Spleen (tissue), 11 donors: ENCODE measurements around the gene EPHB3. TPM values are rescaled to one million over a fixed set of nuclear protein-coding genes. Genes with fewer than 3 reads are reported as not detected.
"Not testable (repeated sequence)": the region's sequence is repeated elsewhere in the genome, so short reads cannot be mapped to it uniquely, and the experiment has no call there.

Experiments
- DNase-seq: peaks from one replicate; pipeline ENCODE4 v3.0.0-alpha.2; 2020
- H3K27ac ChIP-seq, 8 donors: fragments of 200-600 bp; sonication (generic) in 7 of 8; 1 replicate in 4 of 8; 2 replicates in 4 of 8; pipeline versions ENCODE4 v1.5.0 to v1.8.0; 2016 to 2021; ENCODE audit warnings: inconsistent platforms in 4 of 8, mild to moderate bottlenecking in 4 of 8, moderate library complexity in 1 of 8
- H3K27me3 ChIP-seq, 7 donors: fragments of 200-600 bp; sonication (generic) in 6 of 7; replicated peaks in 1 of 7; 1 replicate in 4 of 7; 2 replicates in 3 of 7; pipeline versions ENCODE4 v1.5.0 to v1.8.0; 2016 to 2021; ENCODE audit warnings: inconsistent platforms in 3 of 7, mild to moderate bottlenecking in 1 of 7
- H3K36me3 ChIP-seq, 6 donors: fragments of 200-600 bp; sonication (generic) in 5 of 6; 1 replicate in 4 of 6; 2 replicates in 2 of 6; pipeline versions ENCODE4 v1.5.0 to v1.8.0; 2016 to 2021; ENCODE audit warnings: inconsistent platforms in 2 of 6
- H3K4me1 ChIP-seq, 6 donors: fragments of 200-600 bp; sonication (generic) in 5 of 6; 1 replicate in 3 of 6; 2 replicates in 3 of 6; pipeline versions ENCODE4 v1.5.0 to v1.8.0; 2016 to 2021; ENCODE audit warnings: inconsistent platforms in 3 of 6
- H3K4me3 ChIP-seq, 8 donors: fragments of 200-600 bp; sonication (generic) in 7 of 8; 1 replicate in 4 of 8; 2 replicates in 4 of 8; pipeline versions ENCODE4 v1.5.0 to v1.8.0; 2016 to 2021; ENCODE audit warnings: inconsistent platforms in 4 of 8, mild to moderate bottlenecking in 4 of 8, moderate library complexity in 2 of 8
- H3K9me3 ChIP-seq, 8 donors: fragments of 200-600 bp; sonication (generic) in 7 of 8; 1 replicate in 4 of 8; 2 replicates in 4 of 8; pipeline versions ENCODE4 v1.5.0 to v1.8.0; 2016 to 2021; ENCODE audit warnings: inconsistent platforms in 4 of 8
- POLR2A ChIP-seq, 3 donors: fragments of 450-650 bp; IDR thresholded peaks; one replicate each; pipeline ENCODE4 v1.5.1; 2017; ENCODE audit warnings: antibody characterized with exemption in 3 of 3, mild to moderate bottlenecking in 1 of 3
- POLR2AphosphoS5 ChIP-seq, 3 donors: sonication (generic); formaldehyde crosslinking; IDR thresholded peaks; one replicate each; pipeline ENCODE4 v1.5.1; 2017; ENCODE audit warnings: antibody characterized with exemption in 3 of 3
- WGBS, 5 donors: extraction: QIAGEN DNeasy Blood & Tissue Kit in 3 of 5; methylation state at CpG; one replicate each; pipeline versions ENCODE4 v1.1.5 to v1.1.7; 2013 to 2018; 5-methylcytosine and 5-hydroxymethylcytosine counted together
- intact Hi-C: fragments of 100-400 bp; cut with DNase I; formaldehyde crosslinking; loops from one replicate; pipeline ENCODE4 v1.15.0; 2023; ENCODE audit warnings: low total_unique reads
- polyA plus RNA-seq, 3 donors: library from polyadenylated mRNA; stranded (reverse); fragments of 200-250 nt; gene quantifications; one replicate each; pipeline ENCODE4 v1.2.1, GENCODE V29; 2013
- total RNA-seq, 7 donors: library from RNA; depleted of rRNA in 3 of 7; stranded (reverse); fragments of >200 nt in 3 of 7; fragmentation: NEBNext Ultra II Directional in 4 of 7; extraction: Animal tissue kit (Norgen Biotek cat#: 25700) in 4 of 7; gene quantifications; one replicate each; pipeline versions ENCODE4 v1.1.0 to v1.2.1, GENCODE V29; 2016 to 2021
- TF ChIP-seq, protein P1 (sequence below), 11 experiments: fragments of 200-600 bp in 7 of 11; fragments of 450-650 bp in 4 of 11; sonication (generic) in 4 of 11; IDR thresholded peaks in 8 of 11; conservative IDR thresholded peaks in 3 of 11; 1 replicate in 7 of 11; 2 replicates in 4 of 11; pipeline versions ENCODE4 v1.4.0 to v1.8.0; 2016 to 2021; ENCODE audit warnings: antibody characterized with exemption in 11 of 11, inconsistent platforms in 4 of 11, mild to moderate bottlenecking in 1 of 11
- donor health status: healthy with polysubstance abuse.
- donor health status: DM: no; HTN: no; CAD: no; lungs with moderate emphysema.
- donor health status: DM: no; HTN: no; CAD: no.
- donor health status: Bipolar disorder and iron deficiency.
- donor health status: healthy.
- donor health status: DM: no; HTN: no; CAD: no.
- donor health status: DM: yes; HTN: yes; CAD: no.

EPHB3 gene
- total and polyA plus RNA-seq, 10 donors: 0.23 to 2.3 (median 0.88) TPM

- Histone ChIP-seq H3K36me3 (no peaks in the 10 kb centered on the region), H3K9me3 (no peaks in the 10 kb centered on the region), H3K4me1 (peaks cover 6 to 23% (median 16%) of the 10 kb centered on the region in 6 donors), H3K27me3 (peaks cover 0 to 12% (median 0%) of the 10 kb centered on the region in 7 donors), H3K4me3 (no peak overlapping the region), H3K27ac (no peak overlapping the region)
- no peak for DNase-seq
- intact Hi-C loops: no loop called here
- 54 to 67% (median 61%) methylated on average over 5 to 7 of the region's 7 CpGs for WGBS, 5 donors
- no peak for TF ChIP-seq POLR2AphosphoS5 (IDR thresholded peaks at IDR 0.05)
These were observed 57.2 kb downstream of the EPHB3 start for GRCh38 chr3:184618811-184619210.

DNA sequence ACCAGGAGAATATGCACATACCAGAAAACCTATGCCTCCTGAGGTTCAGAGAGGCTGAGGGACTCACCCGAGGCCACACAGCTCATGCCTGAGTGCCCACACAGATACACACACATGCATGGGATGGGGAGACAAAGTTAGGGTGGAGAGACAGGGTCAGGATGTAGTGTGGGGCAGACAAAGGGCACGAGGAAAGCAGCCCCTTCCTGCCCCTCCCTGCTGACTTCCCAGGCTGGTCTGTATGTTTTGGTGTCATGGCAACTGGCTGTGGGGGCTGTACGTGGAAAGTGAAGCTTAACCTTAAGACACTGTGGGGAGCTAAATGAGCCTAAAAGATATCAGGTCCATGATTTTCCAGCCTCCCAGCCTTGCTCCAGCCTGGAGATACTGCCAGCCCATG lies 57.8 kb downstream of the EPHB3 start:
- H3K27ac ChIP-seq: no peak overlapping the region
- peaks cover 6 to 23% (median 16%) of the 10 kb centered on the region in 6 donors for H3K4me1 ChIP-seq
- no peak overlapping the region for H3K4me3 ChIP-seq
- DNase-seq: no peak
- 5 to 14% (median 9%) methylated on average over 2 to 3 of the region's 3 CpGs for WGBS, 5 donors
- H3K36me3 ChIP-seq: no peaks in the 10 kb centered on the region
- no peak for TF ChIP-seq POLR2AphosphoS5 (IDR thresholded peaks at IDR 0.05)
- TF ChIP-seq POLR2A (IDR thresholded peaks at IDR 0.05): no peak
- TF ChIP-seq, protein P1, sequence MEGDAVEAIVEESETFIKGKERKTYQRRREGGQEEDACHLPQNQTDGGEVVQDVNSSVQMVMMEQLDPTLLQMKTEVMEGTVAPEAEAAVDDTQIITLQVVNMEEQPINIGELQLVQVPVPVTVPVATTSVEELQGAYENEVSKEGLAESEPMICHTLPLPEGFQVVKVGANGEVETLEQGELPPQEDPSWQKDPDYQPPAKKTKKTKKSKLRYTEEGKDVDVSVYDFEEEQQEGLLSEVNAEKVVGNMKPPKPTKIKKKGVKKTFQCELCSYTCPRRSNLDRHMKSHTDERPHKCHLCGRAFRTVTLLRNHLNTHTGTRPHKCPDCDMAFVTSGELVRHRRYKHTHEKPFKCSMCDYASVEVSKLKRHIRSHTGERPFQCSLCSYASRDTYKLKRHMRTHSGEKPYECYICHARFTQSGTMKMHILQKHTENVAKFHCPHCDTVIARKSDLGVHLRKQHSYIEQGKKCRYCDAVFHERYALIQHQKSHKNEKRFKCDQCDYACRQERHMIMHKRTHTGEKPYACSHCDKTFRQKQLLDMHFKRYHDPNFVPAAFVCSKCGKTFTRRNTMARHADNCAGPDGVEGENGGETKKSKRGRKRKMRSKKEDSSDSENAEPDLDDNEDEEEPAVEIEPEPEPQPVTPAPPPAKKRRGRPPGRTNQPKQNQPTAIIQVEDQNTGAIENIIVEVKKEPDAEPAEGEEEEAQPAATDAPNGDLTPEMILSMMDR (IDR thresholded peaks at IDR 0.05 in 8 of 11, conservative IDR thresholded peaks at IDR 0.05 in 3 of 11): no peak
- H3K27me3 ChIP-seq: peaks cover 0 to 6% (median 0%) of the 10 kb centered on the region in 7 donors
- intact Hi-C loops: no loop called here
- no peaks in the 10 kb centered on the region for H3K9me3 ChIP-seq

DNA sequence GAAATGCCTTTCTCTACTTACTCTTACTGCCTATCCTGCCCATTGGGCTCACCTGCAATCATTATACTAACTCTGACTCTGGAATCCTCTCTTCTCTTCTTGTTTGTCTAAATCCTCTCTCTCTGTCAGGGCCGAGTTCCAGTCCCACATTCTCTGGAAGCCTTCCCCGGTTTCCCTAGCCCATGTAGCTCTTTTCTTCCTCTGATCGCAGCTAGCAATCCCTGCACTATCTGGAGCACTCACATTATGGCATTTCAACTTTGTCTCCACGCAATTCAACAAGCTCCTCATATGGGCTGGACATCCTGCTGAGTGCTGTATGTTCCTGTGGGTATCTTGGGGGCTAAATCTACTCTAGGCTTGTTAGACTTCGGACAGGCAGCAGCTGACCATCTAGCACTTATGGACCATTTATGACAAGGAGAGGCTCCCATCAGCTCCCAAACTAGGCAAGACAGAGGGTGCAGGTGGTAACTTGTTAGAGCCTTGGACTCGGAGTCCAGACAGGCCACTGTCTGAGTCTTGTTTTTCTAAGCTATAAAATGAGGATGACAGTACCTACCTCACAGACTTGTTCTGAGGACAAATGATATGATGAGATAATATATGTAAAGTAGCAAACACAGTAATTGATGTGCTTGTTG lies 58.3 kb downstream of the EPHB3 start:
- intact Hi-C loops: no loop called here
- Histone ChIP-seq H3K36me3 (no peaks in the 10 kb centered on the region), H3K4me3 (no peak overlapping the region), H3K27ac (no peak overlapping the region), H3K9me3 (no peaks in the 10 kb centered on the region), H3K4me1 (peaks cover 6 to 23% (median 16%) of the 10 kb centered on the region in 6 donors), H3K27me3 (peaks cover 0 to 6% (median 0%) of the 10 kb centered on the region in 7 donors)
- 69 to 86% (median 76%) methylated on average over 6 of the region's 6 CpGs for WGBS, 5 donors
- no peak for TF ChIP-seq POLR2A (IDR thresholded peaks at IDR 0.05)
- TF ChIP-seq, protein P1 (IDR thresholded peaks at IDR 0.05 in 8 of 11, conservative IDR thresholded peaks at IDR 0.05 in 3 of 11): no peak
- DNase-seq: no peak

- Histone ChIP-seq H3K27me3 (peaks cover 0 to 6% (median 0%) of the 10 kb centered on the region in 7 donors), H3K27ac (no peak overlapping the region), H3K4me3 (no peak overlapping the region), H3K9me3 (no peaks in the 10 kb centered on the region), H3K36me3 (no peaks in the 10 kb centered on the region), H3K4me1 (peaks cover 6 to 23% (median 16%) of the 10 kb centered on the region in 6 donors)
- 59 to 82% (median 67%) methylated on average over 7 of the region's 7 CpGs for WGBS, 5 donors
- TF ChIP-seq POLR2A (IDR thresholded peaks at IDR 0.05) (no peak), POLR2AphosphoS5 (IDR thresholded peaks at IDR 0.05) (no peak)
- TF ChIP-seq, protein P1 (IDR thresholded peaks at IDR 0.05 in 8 of 11, conservative IDR thresholded peaks at IDR 0.05 in 3 of 11): no peak
- no peak for DNase-seq
- intact Hi-C loops: no loop called here
These were observed 59.0 kb downstream of the EPHB3 start for GRCh38 chr3:184620475-184621119.

DNA sequence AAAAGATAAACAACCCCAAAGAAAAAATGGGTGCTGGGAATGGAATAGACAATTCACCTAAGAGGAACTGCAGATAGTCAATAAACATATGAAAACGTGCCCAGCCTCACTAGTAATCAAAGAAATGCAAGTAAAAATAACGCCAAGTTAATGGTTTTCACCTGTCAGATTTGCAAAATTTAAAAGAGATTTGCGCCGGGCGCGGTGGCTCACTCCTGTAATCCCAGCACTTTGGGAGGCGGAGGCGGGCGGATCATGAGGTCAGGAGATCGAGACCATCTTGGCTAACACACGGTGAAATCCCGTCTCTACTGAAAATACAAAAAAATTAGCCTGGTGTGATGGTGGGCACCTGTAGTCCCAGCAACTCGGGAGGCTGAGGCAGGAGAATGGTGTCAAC lies 60.6 kb downstream of the EPHB3 start:
- 90 to 94% (median 93%) methylated on average over 13 of the region's 13 CpGs for WGBS, 5 donors
- H3K9me3 ChIP-seq, H3K27me3 ChIP-seq, H3K27ac ChIP-seq, intact Hi-C loops, H3K36me3 ChIP-seq, H3K4me3 ChIP-seq: not testable (repeated sequence)
- peaks cover 6 to 23% (median 16%) of the 10 kb centered on the region in 6 donors for H3K4me1 ChIP-seq
- peak; percentile 28 for DNase-seq
